ENCODE results near the gene SORCS3. TPM values are rescaled to one million over a fixed set of nuclear protein-coding genes. Genes with fewer than 3 reads are reported as not detected.

The SORCS3 gene
- total RNA-seq, 1 donor from 2014 or later = 3.6 TPM

DNA sequence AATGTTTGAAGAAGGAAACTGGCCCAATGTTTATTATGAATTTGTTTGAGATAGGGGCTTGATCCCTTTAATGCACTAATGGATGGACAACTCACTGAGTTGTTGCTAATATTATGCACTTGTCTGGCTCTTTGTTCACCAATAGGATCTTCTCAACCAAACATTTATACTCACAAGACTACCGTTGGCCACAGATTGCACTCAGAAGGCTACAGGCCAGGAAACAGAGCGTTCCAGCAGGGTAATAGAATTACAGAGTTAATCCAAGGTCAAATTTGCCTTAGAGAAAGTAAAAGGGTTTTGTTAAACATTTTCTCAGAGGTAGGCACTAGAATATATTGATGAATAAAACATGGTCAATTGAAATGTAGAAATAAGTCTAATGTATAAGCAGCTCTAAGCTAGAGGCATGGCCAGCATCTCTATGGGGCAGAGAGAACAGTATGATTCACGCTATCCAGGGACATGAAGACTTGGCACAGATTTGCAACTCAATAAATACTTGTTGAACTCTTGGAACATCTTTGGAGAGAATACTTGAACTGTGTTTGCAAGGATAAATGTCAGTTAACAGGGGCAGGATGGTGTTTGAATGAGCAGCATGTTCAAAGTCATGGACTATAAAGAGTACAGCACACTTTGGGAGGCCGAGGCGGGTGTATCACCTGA lies 606.9 kb downstream of the SORCS3 start:
- intact Hi-C loops (cut with DNase I) = no loop called here
- DNase-seq (ENCODE audit: low spot score) = no peak
- no peak for ATAC-seq

DNA sequence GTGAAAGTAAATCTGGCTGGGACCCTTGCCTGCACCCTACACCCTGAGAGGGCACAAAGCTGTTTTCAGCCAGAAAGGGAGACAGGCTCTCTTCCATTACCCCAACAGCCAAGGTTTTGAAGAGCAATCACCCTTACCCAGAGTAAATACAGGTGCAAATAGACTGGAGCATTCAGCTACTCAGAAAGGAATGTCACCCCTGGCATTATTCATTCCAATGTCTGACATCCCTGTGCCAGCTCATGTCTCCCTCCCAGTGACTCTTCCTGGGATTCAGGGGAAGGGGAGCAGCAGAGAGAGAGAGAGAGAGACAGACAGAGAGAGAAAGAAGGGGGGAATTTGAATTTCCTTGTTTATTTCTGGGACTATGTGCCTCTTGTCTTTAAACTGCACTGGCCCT lies 611.8 kb downstream of the SORCS3 start:
- ATAC-seq (no peak), DNase-seq (ENCODE audit: low spot score) (no peak)
- intact Hi-C loops (cut with DNase I) = no loop called here

DNA sequence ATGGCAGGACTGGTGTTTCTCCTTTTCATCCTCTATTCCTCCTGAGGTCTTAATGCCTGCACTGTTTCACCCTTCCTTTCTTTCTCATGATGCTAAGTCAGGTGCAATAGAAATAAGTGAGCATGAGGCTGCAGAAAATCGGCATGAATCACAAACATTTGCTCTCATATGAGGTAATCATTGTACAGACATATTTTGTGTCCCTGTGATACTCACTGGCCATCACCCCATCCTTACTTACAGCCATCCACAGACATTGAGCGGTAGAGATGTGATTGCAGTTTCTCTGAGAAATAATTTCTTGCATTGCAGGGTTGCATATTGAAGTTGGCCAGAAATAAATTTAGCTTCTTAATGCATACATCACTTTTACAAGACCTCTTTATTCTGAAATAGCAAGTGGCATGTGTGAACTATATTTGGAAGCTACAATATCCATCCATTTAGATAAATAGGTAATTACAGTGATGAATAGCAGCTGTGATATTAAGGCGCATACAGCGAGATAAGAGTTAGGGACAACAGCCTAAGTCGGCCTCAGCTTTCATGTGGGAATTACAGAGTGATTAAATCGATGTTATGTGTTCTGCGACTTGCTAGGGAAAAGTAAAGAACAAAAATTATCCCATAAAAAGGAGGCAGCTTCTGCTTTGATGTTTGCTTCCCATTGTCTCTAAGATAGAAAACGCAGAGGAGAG lies 612.6 kb downstream of the SORCS3 start:
- intact Hi-C loops (cut with DNase I) = no loop called here
- no peak for DNase-seq (ENCODE audit: low spot score)

GRCh38 chr10:105258036-105258673 lies 617.1 kb downstream of the SORCS3 start:
- DNase-seq (ENCODE audit: low spot score) (no peak), ATAC-seq (no peak)
- intact Hi-C loops (cut with DNase I) = no loop called here

More for the DNA sequence above, 612.6 kb downstream of the SORCS3 start:
- ATAC-seq = no peak

GRCh38 chr10:105258674-105259065 lies 617.6 kb downstream of the SORCS3 start:
- no peak for DNase-seq (ENCODE audit: low spot score)
- intact Hi-C loops (cut with DNase I) = no loop called here
- no peak for ATAC-seq

DNA sequence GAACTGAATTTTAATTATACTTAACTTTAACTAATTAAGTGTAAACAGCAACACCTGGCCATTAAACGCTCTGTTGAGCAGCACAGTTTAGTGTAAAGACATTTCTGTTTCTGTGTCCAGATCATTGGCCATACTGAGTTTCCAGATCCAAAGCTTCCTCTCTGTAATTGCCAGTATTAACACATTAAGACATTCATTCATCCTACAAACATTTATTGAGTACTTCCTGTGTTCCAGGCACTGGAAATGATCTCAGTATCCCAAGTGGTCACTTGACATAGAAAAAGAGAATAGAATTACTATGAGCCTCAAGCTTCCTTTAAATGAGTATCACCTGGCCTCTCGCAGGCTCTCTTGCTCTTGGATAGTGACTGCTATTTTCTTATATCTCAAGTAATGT lies 618.1 kb downstream of the SORCS3 start:
- DNase-seq (ENCODE audit: low spot score) = no peak
- ATAC-seq = no peak
- intact Hi-C loops (cut with DNase I) = no loop called here

DNA sequence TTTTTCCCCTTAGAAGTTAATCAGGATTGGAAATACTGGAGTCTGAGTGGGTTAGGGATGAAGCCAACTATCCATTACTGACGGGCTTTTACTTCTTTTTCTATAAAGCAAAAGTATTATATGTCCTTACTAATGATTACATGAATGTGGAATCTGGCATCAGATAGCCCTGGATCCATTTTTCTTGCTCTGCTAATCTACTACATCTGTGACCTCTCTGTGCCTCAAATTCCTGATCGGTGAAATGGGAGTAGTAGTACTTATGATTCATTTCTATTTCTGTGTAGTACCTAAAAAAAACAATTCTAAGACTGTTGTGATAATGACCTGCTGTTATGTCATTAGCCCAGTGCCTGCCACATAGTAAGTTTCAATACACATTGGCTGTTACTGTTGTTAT lies 621.6 kb downstream of the SORCS3 start:
- DNase-seq (ENCODE audit: low spot score) (no peak), ATAC-seq (no peak)
- intact Hi-C loops (cut with DNase I) = no loop called here

- ATAC-seq = no peak
- DNase-seq (ENCODE audit: low spot score) = no peak
- intact Hi-C loops (cut with DNase I) = no loop called here
Measured at GRCh38 chr10:105266966-105267539, 626.0 kb downstream of the SORCS3 start.

- DNase-seq (ENCODE audit: low spot score) = no peak
- no peak for ATAC-seq
- intact Hi-C loops (cut with DNase I) = no loop called here
Measured at GRCh38 chr10:105268961-105269360, 627.9 kb downstream of the SORCS3 start.

- intact Hi-C loops (cut with DNase I) = no loop called here
- DNase-seq (ENCODE audit: low spot score) (no peak), ATAC-seq (no peak)
Measured at GRCh38 chr10:105269689-105270088, 628.6 kb downstream of the SORCS3 start.

DNA sequence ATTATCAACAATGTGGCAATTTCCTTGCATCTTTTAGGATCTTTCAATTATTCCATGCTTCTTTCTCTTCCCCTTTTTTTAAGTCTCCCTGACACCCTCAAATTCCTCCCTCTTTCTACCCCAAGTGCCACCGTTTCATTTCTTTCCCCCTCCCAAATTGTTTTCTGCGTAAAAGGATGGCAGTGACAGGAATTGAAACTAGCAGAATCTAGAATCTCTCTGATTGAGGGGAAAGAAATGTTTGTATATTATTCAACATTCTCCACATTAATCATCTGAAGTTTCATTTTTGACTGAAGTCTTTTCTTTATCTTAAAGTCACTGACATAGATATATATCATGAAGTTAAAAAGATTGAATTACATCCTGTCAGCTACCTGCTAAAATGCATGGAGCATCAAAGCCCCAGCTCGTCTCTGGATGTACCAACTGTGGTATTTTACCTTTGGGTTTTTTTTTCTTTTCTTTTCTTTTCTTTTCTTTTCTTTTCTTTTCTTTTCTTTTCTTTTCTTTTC lies 633.5 kb downstream of the SORCS3 start:
- intact Hi-C loops (cut with DNase I) = no loop called here

GRCh38 chr10:105278439-105278838 lies 637.3 kb downstream of the SORCS3 start:
- no peak for ATAC-seq
- DNase-seq (ENCODE audit: low spot score) = no peak
- intact Hi-C loops (cut with DNase I) = no loop called here

More for the DNA sequence above, 633.5 kb downstream of the SORCS3 start:
- ATAC-seq (no peak), DNase-seq (ENCODE audit: low spot score) (no peak)

GRCh38 chr10:105279101-105279500 lies 638.0 kb downstream of the SORCS3 start:
- DNase-seq (ENCODE audit: low spot score) (no peak), ATAC-seq (no peak)
- intact Hi-C loops (cut with DNase I) = no loop called here

DNA sequence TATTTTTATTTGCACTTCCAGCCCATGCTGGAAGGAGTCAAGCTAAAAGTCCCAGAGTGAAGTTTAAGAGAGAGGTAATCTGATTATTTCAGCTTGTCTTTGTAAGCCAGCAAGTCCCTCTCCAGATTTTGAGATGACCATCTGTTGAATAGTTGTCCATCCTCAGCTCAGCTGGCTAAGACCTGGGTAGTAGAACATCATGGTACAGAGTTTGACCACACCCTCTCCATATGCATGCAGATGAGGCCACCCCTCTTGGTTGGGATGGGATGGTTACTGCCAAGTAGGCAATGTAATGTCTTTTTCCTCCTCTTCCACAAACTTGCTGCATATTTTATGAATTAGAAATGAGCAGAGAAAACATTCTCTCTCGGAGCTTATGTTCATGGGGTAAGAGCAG lies 639.8 kb downstream of the SORCS3 start:
- intact Hi-C loops (cut with DNase I) = no loop called here
- no peak for ATAC-seq
- DNase-seq (ENCODE audit: low spot score) = no peak

DNA sequence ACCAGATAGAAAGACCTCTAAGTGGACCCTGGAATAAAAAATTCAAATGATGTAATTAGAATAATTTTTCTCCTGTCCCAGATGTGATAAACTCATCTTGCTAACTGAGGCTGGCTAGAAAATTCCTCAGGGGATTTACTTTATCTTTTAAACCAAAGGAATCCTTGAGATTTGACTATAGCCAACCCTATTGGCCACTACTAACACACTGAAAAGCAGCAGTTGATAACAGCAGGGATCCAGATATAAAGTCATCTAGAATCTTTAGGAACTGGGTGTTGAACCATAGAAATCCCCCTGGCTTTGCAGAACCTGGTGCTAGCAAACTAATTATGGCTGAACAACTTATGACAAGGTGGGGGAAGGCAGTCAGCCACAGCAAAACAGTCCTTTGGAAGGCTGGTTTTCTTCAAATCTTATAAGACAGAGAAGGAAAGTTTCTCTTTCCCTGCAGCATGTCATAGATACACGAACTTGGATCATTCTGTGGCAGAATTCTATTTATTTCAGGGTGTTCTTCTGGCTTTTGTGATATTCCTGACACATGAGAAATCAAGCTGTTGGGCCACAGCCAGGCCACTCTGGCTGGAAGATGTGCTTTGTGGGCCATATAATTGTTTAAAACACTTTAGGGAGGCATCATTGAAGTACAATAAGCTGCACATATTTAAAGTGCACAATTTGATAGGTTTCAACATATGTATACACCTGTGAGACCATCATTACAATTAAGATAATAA lies 643.6 kb downstream of the SORCS3 start:
- DNase-seq (ENCODE audit: low spot score) (no peak), ATAC-seq (no peak)
- intact Hi-C loops (cut with DNase I) = no loop called here

DNA sequence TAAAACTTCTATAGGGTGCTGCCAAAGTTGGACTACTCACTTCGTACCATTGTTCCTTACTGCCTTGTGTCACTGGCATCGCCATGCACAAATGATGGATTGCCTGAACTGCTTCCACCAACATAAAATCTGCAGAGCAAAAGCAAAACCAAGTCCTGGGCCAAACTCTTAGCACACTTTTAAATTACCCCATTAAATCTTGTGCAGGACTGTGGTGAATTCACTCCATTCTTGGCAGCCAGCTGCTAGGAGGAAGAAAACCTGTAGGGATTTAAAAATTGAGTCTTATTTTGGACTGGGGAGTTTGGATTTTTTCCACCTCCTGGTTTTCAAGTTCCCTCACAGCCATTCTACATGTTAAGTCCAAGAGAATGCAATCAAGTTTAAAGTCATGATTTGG lies 646.9 kb downstream of the SORCS3 start:
- ATAC-seq = no peak

DNA sequence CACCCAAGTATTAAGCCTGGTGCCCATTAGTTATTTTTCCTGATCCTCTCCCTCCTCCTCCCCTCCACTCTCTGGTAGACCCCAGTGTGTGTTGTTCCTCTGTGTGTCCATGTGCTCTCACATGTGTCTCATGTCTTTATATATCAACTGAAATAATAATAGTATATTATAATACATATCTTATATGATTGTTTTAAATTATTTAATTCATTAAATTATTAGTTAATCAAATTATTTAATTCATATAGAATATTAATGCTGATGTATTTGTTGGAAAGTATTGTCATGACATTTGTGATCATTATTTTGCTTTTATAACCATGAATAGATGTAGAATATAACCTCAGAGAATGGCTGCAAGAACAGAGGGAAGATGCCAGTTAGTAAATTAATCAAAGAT lies 647.5 kb downstream of the SORCS3 start:
- ATAC-seq (no peak), DNase-seq (ENCODE audit: low spot score) (no peak)
- intact Hi-C loops (cut with DNase I) = no loop called here

More for the DNA sequence above, 646.9 kb downstream of the SORCS3 start:
- DNase-seq (ENCODE audit: low spot score) = no peak
- intact Hi-C loops (cut with DNase I) = no loop called here

- DNase-seq (ENCODE audit: low spot score) = no peak
- intact Hi-C loops (cut with DNase I) = no loop called here
- no peak for ATAC-seq
Measured at GRCh38 chr10:105291571-105291970, 650.5 kb downstream of the SORCS3 start.

DNA sequence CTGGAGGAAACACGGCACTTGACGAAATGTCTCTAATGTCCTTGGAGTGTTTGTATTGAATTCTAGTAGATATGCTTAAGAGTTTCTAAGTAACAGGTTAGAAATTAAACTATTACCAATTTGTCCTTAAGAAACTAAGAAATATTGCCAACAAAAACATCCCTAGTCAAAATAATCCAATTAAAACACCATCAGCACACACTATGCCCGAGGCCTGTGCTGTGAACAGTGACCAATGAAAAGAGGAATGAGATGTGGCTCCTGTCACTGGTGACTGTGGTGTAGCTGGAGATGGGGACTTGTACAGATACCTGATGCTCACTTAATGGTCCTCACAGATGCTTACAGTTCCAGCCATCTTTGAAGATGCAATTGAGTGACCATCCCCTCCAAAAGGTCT lies 651.1 kb downstream of the SORCS3 start:
- intact Hi-C loops (cut with DNase I) = no loop called here
- DNase-seq (ENCODE audit: low spot score) (no peak), ATAC-seq (no peak)
